GM12891 (cell line): ENCODE results near the gene CDH4.
"Not testable (repeated sequence)": the region's sequence is repeated elsewhere in the genome, so short reads cannot be mapped to it uniquely, and the experiment has no call there.

Experiments
- DNase-seq: peaks from one replicate; pipeline ENCODE4 v3.0.0; 2011; ENCODE audit warnings: low spot score; ENCODE audit not compliant: insufficient read length
- FAIRE-seq: peaks from 2 replicates; lab custom pipeline; 2011; peaks lifted over from hg19 to GRCh38; lab: Jason Lieb, UNC
- PAX5 ChIP-seq: IDR thresholded peaks from 2 replicates; pipeline ENCODE4 v1.6.1; 2011; ENCODE audit warnings: low read length, moderate library complexity, mild to moderate bottlenecking; ENCODE audit not compliant: insufficient read depth, severe bottlenecking
- POLR2A ChIP-seq: IDR thresholded peaks from 2 replicates; pipeline ENCODE4 v1.6.1; 2011; ENCODE audit warnings: low read depth, low read length, control low read depth
- POLR2AphosphoS5 ChIP-seq: IDR thresholded peaks from 2 replicates; pipeline ENCODE4 v1.6.1; 2011; ENCODE audit warnings: low read depth, low read length, control low read depth
- POU2F2 ChIP-seq: IDR thresholded peaks from 2 replicates; pipeline ENCODE4 v1.6.1; 2011; ENCODE audit warnings: low read depth, mild to moderate bottlenecking, control low read depth, low read length, moderate library complexity
- SPI1 ChIP-seq: IDR thresholded peaks from 2 replicates; pipeline ENCODE4 v1.6.1; 2011; ENCODE audit warnings: low read depth, low read length, control low read depth
- TAF1 ChIP-seq: IDR thresholded peaks from 2 replicates; pipeline ENCODE4 v1.6.1; 2011; ENCODE audit warnings: low read depth, low read length, control low read depth

CDH4 gene

GRCh38 chr20:61850457-61850856 lies 598.4 kb downstream of the CDH4 start:
- DNase-seq (no peak), FAIRE-seq (no peak)
- TF ChIP-seq PAX5 (no peak), TAF1 (no peak), POLR2A (no peak), SPI1 (no peak), POLR2AphosphoS5 (no peak), POU2F2 (no peak)

GRCh38 chr20:61850926-61851900 lies 599.2 kb downstream of the CDH4 start:
- FAIRE-seq (no peak), DNase-seq (no peak)
- TF ChIP-seq POLR2AphosphoS5 (no peak), SPI1 (no peak), POU2F2 (no peak), PAX5 (no peak), TAF1 (no peak), POLR2A (no peak)

- DNase-seq (no peak), FAIRE-seq (no peak)
- TF ChIP-seq SPI1 (no peak), TAF1 (no peak), POLR2A (no peak), POU2F2 (no peak)
Measured at GRCh38 chr20:61852268-61853072, 600.4 kb downstream of the CDH4 start.

- no peak for TF ChIP-seq POLR2A
- TF ChIP-seq POLR2AphosphoS5 = no peak
- TF ChIP-seq POU2F2 = no peak
- TF ChIP-seq TAF1 = no peak
- no peak for TF ChIP-seq PAX5
- TF ChIP-seq SPI1 = no peak
- FAIRE-seq = no peak
- no peak for DNase-seq
Measured at GRCh38 chr20:61853073-61854005, 601.3 kb downstream of the CDH4 start.

GRCh38 chr20:61854538-61854937 lies 602.5 kb downstream of the CDH4 start:
- not testable (repeated sequence) for FAIRE-seq, DNase-seq

GRCh38 chr20:61855286-61855685 lies 603.2 kb downstream of the CDH4 start:
- FAIRE-seq = no peak
- DNase-seq = no peak
- no peak for TF ChIP-seq POLR2AphosphoS5
- no peak for TF ChIP-seq POU2F2
- TF ChIP-seq TAF1 = no peak
- TF ChIP-seq PAX5 = no peak
- TF ChIP-seq POLR2A = no peak
- TF ChIP-seq SPI1 = no peak

- DNase-seq = no peak
- TF ChIP-seq POLR2AphosphoS5 (no peak), POU2F2 (no peak), POLR2A (no peak), SPI1 (no peak), TAF1 (no peak), PAX5 (no peak)
- no peak for FAIRE-seq
Measured at GRCh38 chr20:61856626-61857413, 604.8 kb downstream of the CDH4 start.

- DNase-seq = no peak
- TF ChIP-seq TAF1 (no peak), POU2F2 (no peak), SPI1 (no peak), POLR2A (no peak), PAX5 (no peak), POLR2AphosphoS5 (no peak)
- no peak for FAIRE-seq
Measured at GRCh38 chr20:61857414-61857775, 605.3 kb downstream of the CDH4 start.
